ENCODE measurements around the gene PRKAG3. TPM values are rescaled to one million over a fixed set of nuclear protein-coding genes. Genes with fewer than 3 reads are reported as not detected.

The PRKAG3 gene
- under 1 TPM in 1 of 2 donors, not detected in 1; 0.19 TPM for total RNA-seq

DNA sequence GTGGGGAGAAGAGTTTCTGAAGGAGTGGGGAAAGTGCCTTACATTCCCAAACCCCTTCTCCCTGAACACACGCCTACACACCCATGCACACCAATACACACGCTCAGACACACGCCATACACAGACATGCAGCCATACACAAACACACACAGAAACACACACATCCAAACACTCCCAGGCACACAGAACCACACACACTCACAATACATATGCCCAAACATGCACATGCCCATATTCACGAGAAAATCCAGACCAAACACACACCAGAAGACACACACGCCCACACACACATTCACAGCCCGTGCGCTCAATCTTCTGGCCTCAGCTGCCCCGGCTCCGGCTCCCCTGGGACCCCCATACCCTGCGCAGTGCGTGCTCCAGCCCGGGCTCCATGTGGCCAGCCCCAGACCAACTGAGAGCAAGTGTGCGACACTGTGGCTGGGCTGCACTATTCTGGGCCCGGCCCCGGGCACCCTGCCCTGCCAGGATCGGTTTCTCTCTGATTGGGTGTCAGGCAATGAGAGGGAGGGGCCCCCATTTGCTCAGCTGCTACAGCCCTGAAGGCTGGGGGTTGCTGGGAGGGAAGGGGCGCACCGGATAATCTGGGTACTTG, at the start of gene PRKAG3:
Gene PRKAG3 (minus strand): TSS at position 426 of the 613 bp plus-strand sequence.
- no peak within 1 kb of the TSS for H3K4me3 ChIP-seq
- TF ChIP-seq, protein P1, sequence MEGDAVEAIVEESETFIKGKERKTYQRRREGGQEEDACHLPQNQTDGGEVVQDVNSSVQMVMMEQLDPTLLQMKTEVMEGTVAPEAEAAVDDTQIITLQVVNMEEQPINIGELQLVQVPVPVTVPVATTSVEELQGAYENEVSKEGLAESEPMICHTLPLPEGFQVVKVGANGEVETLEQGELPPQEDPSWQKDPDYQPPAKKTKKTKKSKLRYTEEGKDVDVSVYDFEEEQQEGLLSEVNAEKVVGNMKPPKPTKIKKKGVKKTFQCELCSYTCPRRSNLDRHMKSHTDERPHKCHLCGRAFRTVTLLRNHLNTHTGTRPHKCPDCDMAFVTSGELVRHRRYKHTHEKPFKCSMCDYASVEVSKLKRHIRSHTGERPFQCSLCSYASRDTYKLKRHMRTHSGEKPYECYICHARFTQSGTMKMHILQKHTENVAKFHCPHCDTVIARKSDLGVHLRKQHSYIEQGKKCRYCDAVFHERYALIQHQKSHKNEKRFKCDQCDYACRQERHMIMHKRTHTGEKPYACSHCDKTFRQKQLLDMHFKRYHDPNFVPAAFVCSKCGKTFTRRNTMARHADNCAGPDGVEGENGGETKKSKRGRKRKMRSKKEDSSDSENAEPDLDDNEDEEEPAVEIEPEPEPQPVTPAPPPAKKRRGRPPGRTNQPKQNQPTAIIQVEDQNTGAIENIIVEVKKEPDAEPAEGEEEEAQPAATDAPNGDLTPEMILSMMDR (IDR thresholded peaks at IDR 0.05), result no peak
- no peaks in the 10 kb centered on the region for H3K9me3 ChIP-seq
- H3K27me3 ChIP-seq, result no peaks in the 10 kb centered on the region
- peak within 1 kb of the TSS; percentile 67 to 76 for H3K27ac ChIP-seq
- H3K4me1 ChIP-seq, result peaks cover 0 to 20% of the 10 kb centered on the region in 2 donors
- no peaks in the 10 kb centered on the region for H3K36me3 ChIP-seq
- no peak for DNase-seq (ENCODE audit: low spot score)

GRCh38 chr2:218880859-218881594, 49.4 kb upstream of the PRKAG3 start:
- Histone ChIP-seq H3K4me3 (peak overlapping the region in 1 of 2 donors; percentile 35), H3K27ac (no peak overlapping the region)
- TF ChIP-seq, protein P1 (IDR thresholded peaks at IDR 0.05), result no peak

DNA sequence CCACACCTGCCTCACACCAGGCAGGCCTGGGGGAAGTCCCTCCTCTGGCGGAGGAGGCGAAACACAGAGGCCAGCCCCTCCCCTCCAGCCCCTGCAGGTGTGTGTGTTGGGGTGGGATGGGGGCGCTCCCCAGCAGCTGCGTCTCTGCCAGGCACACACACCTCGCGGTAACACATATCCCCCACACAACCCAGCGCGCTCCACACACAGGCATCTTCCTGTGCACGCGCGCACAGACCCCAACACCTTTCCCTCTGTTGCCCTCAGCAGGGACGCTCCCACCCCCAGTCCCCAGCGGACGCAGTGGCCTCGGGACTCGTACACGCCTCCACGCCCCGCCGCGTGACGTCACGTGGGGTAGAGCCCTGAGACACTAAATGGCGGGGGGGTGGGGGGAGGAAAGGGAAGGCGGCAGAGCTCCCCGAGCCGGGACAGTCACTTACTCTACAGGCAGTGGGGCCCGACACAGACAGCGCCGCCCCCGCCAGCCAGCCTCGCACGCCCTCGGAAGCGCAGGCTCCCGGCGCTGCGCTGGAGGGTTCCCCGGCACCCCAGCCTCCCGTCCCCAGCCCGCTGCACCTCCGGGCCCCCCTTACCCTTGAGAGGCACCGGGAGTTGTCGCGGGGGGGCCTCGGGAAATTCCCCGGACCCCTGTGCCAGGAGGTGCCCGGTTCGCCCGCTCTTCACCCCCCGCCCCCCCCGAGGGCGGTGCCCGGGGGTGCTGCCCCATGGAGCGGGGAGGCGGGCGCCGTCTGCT, 48.7 kb upstream of the PRKAG3 start, which contains the start of gene WNT10A:
Gene WNT10A (plus strand): TSS at position 751 of the 757 bp plus-strand sequence. CDS start 144 bp downstream, outside the sequence.
- peaks cover 10 to 18% of the 10 kb centered on the region in 2 donors for H3K27me3 ChIP-seq
- H3K4me1 ChIP-seq, result peaks cover 0 to 29% of the 10 kb centered on the region in 2 donors
- TF ChIP-seq, protein P1 (IDR thresholded peaks at IDR 0.05), result no peak
- H3K36me3 ChIP-seq, result no peaks in the 10 kb centered on the region
- no peak for DNase-seq (ENCODE audit: low spot score)
- H3K27ac ChIP-seq, result no peak within 1 kb of the TSS
- no peaks in the 10 kb centered on the region for H3K9me3 ChIP-seq
- peak within 1 kb of the TSS in 1 of 2 donors; percentile 35 for H3K4me3 ChIP-seq

More at GRCh38 chr2:218880859-218881594, 49.4 kb upstream of the PRKAG3 start:
- Histone ChIP-seq H3K4me1 (peaks cover 0 to 29% of the 10 kb centered on the region in 2 donors), H3K9me3 (no peaks in the 10 kb centered on the region), H3K36me3 (no peaks in the 10 kb centered on the region), H3K27me3 (peaks cover 10 to 18% of the 10 kb centered on the region in 2 donors)
- no peak for DNase-seq (ENCODE audit: low spot score)

GRCh38 chr2:218879776-218880101, 48.1 kb upstream of the PRKAG3 start:
- TF ChIP-seq, protein P1 (IDR thresholded peaks at IDR 0.05), result no peak
- H3K27ac ChIP-seq, result no peak overlapping the region
- H3K9me3 ChIP-seq, result no peaks in the 10 kb centered on the region
- H3K27me3 ChIP-seq, result peaks cover 10 to 18% of the 10 kb centered on the region in 2 donors
- DNase-seq (ENCODE audit: low spot score), result no peak
- H3K4me1 ChIP-seq, result peaks cover 0 to 29% of the 10 kb centered on the region in 2 donors
- H3K4me3 ChIP-seq, result peak overlapping the region in 1 of 2 donors; percentile 35
- no peaks in the 10 kb centered on the region for H3K36me3 ChIP-seq

DNA sequence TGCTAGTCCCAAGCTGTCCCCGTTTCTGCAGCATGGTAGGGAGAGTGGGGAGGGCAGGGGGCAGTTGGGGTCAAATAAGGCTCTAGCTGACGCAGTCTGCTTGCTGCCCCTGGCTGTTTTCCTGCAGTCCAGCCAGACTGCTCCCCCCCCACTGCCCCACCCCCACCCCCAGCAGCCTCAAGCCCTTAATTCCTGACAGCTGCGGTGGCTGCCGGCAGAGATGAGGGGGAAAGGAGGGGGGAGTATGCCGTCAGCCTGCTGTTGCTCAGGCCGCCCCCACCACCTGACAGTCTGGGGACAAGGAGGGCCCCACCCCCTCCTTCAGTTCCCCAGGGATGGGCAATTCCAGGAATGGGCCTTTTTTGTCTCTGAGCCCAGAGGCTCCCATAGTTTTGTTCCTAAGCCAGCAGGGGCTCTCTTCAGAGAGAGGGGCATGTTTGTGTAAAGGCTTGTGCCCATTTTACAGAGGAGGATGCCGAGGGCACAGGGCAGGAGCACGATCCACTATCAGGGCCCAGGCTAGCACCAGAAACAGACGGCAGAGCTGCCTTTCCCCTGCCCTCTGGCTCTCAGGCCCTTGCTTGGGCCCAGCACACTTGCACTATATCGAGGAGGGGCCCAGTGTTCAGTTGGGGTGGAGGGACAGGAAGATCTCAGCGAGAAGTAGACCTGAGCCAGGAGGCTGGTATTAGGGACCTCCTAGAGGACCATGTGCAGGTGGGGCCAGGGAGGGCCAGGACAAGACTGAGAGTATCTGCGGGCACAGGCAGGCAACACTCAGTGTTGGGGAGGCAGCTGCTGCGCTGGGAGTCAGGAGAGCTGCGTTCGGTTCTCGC, 47.5 kb upstream of the PRKAG3 start:
- Histone ChIP-seq H3K9me3 (no peaks in the 10 kb centered on the region), H3K36me3 (no peaks in the 10 kb centered on the region), H3K27me3 (peaks cover 10 to 18% of the 10 kb centered on the region in 2 donors), H3K4me3 (no peak overlapping the region), H3K27ac (no peak overlapping the region), H3K4me1 (peaks cover 0 to 29% of the 10 kb centered on the region in 2 donors)
- DNase-seq (ENCODE audit: low spot score), result no peak
- TF ChIP-seq, protein P1 (IDR thresholded peaks at IDR 0.05), result no peak
